Hematopoietic multipotent progenitor cell (in vitro differentiated cells): Measurements from ENCODE around the gene MIPEP. TPM values are rescaled to one million over a fixed set of nuclear protein-coding genes. Genes with fewer than 3 reads are reported as not detected.
"Not testable (repeated sequence)": the region's sequence is repeated elsewhere in the genome, so short reads cannot be mapped to it uniquely, and the experiment has no call there.

Source experiments
- DNase-seq, 3 donors: peaks; one replicate each; pipeline ENCODE4 v3.0.0-alpha.2; 2011 to 2015; ENCODE audit warnings: low read depth in 2 of 3, low spot score in 2 of 3
- total RNA-seq: library from RNA; depleted of rRNA; stranded (reverse); fragments of >200 nt; gene quantifications from one replicate; pipeline ENCODE4 v1.2.3, GENCODE V29; 2012

Gene MIPEP
- 7.8 TPM for total RNA-seq

DNA sequence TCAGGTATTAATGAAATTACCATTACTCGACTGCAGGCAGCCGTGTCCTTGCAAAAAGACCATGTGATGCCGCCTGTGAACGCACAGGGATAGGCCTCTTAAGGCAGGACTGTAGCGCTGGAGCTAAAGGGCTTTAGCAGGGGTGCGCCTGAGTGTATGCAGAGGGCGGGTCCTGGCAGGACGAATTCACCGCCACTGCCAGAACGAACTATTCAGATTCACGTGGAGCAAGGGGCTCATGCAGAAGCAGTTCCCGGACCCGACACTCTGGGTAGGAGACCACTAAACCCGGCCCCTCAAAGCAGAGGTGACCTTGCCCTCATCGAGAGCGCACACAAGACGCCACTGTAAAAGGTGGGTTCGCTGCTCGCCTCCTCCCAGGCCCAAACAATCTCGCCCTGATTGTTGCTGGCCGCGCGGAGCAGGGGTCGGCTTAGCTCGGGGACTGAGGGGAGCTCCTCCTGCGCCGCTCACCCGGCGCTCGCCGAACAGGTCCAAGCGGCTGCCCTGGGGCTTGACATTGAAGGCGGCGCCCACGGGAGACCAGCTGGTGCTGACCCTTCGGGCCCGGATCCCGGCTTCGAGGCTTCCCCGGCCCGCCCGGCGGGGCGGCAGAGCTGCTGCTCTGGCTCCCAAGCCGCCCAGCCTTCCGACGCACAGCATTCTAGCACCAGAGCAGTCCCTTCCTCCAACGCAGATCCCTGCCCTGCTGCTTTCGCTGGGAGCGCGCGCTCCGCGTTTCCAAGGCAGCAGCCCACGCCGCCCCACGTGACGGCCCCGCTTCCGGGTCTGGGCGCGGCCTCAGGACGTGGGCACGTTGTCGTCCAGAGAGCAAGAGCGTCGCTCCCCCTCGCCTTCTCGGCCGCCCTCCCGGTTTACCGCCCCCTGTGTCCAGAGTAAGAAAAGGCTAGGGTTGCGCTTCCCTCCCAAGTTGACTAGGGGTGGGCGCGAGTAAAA, at the start of gene MIPEP:
Gene MIPEP (minus strand): TSS at position 743 of the 957 bp plus-strand sequence. CDS start 80 bp downstream, at position 663.
- peak; percentile 77 to 95 (median 91) for DNase-seq

- no peak for DNase-seq
Measured at GRCh38 chr13:23934520-23934919, 45.3 kb upstream of the MIPEP start.

DNA sequence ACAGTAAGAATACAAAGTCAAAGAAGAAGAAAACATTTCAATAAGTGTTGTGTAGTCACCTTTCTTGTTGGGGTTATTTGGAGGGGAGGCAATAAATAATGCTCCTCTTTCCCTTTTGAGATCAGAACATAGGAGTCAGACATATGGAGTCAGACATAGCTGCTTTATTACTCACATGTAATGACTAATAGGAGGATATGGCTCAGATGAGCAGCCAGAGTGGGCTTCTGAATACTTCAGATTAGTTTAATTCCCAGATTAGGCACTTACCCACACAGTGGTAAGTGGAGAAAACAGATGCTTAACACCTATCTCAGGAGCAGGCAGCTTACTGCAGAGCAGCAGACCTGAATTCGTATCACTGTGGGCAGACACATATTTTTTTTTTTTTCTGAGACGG, 39.8 kb upstream of the MIPEP start:
- no peak for DNase-seq

DNA sequence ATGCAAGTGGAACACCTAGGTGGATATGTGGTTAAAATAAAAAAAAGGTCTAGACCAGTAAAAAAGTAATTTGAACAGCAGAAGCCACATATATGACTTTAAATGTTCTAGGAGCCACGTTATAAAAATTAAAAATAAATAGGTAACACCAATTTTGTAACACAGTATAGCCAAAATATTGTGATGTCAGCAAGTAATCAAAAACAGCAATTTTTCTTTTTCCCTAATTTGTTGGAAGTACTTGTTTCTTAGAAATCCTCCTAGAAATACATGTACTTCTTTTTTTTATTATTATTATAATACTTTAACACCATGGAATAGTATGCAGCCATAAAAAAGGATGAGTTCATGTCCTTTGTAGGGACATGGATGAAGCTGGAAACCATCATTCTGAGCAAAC, 33.8 kb upstream of the MIPEP start:
- no peak for DNase-seq

DNA sequence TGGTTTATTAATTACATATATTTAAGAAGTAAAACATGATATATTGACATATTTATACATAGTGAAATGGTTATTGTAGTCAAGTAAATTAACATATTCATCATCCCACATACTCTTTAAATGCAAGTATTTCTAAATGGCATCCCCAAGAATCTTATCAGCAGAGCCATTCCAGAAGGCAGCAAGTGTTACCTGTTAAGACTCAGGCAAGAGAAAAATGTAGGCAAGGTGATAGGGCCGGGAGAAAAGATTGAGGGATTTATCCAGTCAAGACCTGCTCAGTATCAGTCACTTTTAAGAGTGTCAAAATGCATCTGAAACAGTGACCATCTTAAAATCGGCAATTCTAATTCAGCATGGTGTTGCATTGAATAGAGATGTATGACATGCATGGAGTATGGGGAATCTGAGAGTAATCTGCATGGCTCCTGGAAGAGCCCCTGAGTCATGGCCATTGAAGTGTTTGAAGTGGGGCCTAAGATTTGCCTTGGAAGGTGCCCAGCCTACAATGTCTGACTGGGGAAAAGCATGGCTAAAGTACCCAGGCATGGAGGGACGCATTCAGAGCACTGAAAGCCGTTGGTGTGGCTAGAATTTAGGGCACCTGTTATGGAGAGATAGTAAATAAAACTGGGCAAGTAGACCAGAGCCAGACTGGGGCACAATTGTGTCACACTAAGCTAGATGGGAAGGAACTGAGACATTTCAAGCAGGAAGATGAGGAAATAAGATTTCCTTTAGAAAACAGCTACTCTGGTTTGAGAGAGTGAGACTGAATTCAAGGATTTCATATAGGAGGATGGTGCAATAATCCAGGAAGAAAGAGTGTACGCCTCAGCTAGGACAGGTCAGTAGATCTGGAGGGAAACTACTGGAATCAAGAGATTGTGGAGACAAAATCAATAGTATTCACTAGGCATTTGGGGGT, 33.1 kb upstream of the MIPEP start:
- no peak for DNase-seq

GRCh38 chr13:23921451-23921888, 32.3 kb upstream of the MIPEP start:
- DNase-seq = peak in 2 of 3 donors; percentile 10 to 59

DNA sequence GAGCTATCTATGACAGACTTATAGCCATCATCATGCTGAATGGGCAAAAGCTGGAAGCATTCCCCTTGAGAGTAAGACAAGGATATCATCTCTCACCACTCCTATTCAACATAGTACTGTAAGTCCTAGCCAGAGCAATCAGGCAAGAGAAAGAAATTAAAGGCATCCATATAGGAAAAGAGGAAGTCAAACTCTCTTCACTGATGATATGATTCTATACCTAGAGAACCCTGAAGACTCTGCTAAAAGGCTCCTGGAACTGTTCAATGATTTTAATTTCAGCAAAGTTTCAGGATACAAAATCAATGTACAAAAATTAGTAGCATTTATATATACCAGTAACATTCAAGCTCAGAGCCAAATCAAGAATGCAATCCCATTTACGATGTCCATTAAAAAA, 29.8 kb upstream of the MIPEP start:
- no peak for DNase-seq

GRCh38 chr13:23918208-23918607, 29.0 kb upstream of the MIPEP start:
- no peak for DNase-seq

DNA sequence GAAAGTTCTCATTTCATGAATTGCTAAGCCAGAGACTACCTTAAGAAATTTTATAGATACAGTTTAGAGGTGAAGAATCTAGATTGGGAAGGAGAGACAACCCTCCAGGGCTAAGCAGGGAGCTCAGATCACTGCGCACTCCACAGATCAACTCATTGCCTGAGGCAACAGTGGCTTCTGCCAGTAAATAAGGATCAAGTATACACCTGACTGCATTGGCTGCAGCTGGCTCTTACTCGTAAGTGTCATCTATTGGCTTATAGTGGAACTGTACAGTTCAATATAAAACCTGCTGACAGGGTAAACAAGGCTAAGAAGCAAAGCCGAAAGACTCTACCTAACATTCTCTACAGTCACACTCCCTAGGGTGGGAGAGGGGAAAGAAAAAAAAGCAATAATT, 26.1 kb upstream of the MIPEP start:
- no peak for DNase-seq

GRCh38 chr13:23912469-23912868, 23.3 kb upstream of the MIPEP start:
- no peak for DNase-seq

DNA sequence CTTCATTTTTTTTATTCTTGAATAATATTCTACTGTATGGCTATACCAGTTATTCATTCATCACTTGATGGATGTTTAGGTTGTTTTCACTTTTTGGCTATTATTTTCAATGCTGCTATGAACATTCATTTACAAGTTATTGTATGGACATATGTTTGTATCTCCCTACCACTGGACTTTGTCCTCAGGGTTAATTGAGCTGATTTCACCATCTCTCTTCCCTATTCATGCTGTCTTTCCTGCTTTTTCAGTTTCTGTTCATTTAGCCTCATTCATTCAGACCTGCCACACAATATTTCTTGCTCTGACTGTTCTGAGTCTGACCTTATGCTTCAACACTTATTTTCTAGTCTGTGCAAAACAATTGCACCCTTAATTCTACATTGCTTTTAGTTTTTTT, 20.4 kb upstream of the MIPEP start:
- no peak for DNase-seq

DNA sequence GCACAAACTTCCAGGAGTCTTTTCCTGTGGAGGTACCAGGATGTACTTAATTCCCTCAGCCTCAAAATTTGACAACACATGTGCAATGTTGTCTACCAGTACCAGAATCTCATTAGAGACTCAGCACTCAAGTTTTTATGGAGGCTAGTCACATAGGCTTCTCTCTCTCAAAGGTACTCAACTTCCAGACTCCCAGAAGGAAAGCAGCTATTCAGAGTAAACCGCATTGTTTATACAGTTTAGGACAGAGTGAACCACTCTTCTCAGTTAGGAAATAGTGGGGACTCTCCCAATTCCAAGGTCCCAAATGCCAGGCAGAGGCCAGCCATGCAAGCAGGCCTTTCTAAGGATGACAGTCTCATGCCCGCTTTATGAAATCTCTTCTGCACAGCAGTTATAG, 16.6 kb upstream of the MIPEP start:
- DNase-seq = no peak

DNA sequence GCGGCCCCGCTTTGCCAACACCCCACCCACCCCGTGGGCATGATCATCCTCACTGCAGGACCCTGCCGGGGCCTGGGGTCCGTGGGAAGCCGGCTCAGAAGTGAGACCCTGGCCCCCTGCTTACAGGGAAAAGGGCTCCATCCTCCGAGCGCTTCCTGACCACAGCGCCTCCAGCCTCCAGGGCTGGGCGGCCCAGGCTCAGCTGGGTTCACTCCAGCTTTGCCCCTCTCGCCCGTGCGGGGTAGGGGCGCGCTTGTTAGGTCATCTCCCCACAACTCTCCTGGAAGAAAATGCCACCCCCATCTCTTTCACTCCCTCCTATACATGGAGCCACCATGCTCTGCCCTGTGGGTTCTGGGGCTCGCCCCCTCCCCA, 14.7 kb upstream of the MIPEP start:
- DNase-seq = no peak

- no peak for DNase-seq
Measured at GRCh38 chr13:23902975-23903905, 14.0 kb upstream of the MIPEP start.

GRCh38 chr13:23901365-23901764, 12.2 kb upstream of the MIPEP start:
- no peak for DNase-seq

GRCh38 chr13:23899555-23899954, 10.4 kb upstream of the MIPEP start:
- peak in 2 of 3 donors; percentile 20 to 63 for DNase-seq

DNA sequence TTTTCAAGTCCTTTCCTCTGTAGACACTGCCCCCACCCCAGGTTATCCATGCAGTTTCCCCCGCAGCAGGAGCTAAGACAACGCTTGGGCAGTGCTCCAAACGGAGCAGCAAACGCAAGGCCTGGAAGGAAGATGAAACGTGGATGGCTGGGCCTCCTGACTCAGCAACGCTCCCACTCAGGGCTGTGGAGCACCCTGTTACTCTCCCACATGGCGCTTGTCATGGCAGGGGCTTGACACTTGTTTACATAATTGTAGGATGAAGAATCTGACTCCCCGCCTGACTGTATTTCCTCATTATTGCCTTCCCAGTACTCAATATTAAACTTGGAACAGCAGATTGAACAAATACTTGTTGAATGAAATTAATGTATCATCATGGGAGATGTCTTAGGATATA, 8.9 kb upstream of the MIPEP start:
- DNase-seq = no peak

DNA sequence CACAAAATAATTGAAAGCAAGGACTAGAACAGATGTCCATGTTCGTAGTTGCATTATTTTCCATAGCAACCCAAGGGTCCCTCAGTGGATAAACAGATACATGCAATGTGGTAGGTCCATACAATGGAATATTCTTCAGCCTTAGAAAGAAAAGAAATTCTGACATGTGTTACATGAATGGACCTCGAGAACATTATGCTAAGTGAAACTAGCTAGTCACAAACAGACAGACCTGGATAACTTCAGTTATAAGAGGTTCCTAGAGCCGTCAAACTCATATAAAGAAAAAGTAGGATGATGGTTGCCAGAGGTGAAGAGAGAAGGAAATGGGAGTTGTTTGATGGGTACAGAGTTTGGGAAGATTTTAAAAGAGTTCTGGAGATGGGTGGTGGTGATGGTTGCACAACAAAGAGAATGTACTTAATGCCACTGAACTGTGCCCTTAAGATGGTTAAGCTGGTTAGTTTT, 8.3 kb upstream of the MIPEP start, which contains the start of gene C1QTNF9B:
Gene C1QTNF9B (minus strand): TSS at position 51 of the 468 bp plus-strand sequence.
- not testable (repeated sequence) for DNase-seq

DNA sequence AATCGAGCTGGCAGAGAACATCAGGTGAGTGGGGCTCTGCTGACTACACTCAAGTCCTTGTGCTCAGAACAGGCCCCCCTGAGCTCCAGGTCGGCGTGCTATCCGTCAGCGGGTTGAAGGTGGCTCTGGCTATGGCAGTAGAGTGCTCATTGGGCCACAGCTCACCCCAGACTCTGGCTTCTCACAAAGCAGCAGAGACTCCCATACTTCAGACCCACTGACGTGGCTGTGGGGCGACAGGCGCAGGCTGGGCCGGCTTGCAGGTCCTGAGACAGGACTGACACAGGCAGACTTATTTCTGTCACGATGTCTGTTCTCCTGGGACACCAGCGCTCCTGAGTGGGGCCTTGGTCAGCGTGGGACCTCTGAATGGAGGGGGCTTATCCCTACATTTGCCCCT, 5.5 kb upstream of the MIPEP start:
- not testable (repeated sequence) for DNase-seq

DNA sequence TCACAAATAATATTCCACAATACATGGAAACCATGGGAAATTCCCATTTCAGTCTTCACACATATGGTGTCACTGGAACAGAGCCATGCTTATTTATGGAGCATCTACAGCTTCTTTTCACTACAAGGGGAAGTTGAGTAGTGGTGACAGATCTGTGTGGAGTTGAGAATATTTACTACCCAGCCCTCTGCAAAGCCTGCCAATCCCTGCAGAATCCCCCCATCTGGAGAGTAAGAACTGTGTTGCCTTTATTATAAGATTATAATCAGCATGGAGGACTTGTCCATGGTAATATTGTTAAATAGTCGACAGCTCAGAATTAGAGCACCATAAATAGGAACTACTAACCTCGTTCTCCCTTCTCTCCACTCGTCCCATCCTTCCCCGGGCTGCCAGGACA, 4.6 kb upstream of the MIPEP start:
- not testable (repeated sequence) for DNase-seq
